ENCODE measurements around the gene DNMT3A. TPM values are rescaled to one million over a fixed set of nuclear protein-coding genes. Genes with fewer than 3 reads are reported as not detected.
"Not testable (repeated sequence)": the region's sequence is repeated elsewhere in the genome, so short reads cannot be mapped to it uniquely, and the experiment has no call there.

The DNMT3A gene
- total RNA-seq, 1 donor from 2014 or later = 58.1 TPM

DNA sequence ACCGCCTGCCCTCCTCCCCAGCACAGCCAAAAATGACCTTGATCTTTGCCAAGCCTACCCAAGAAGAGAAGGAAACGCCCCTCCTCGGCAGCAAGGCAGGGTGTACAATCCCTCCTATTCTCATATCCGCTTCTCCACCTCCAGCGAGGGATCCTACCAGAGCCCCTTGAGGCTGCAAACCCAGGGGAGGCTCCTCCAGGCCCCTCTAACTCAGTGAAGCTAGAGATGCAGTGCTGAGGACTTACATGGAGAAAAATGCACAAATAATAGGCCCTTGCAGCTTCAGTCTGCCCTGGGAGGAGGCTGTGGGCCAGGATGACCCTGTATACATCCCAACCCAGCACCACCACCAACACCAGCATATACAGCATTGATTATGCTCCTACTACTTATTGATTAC is 126.5 kb downstream of the DNMT3A start:
- Histone ChIP-seq H3K9me3 (ENCODE audit: insufficient read depth, low read depth, low read length) (no peaks in the 10 kb centered on the region), H3K9ac (ENCODE audit: low read length) (no peak overlapping the region), H3K4me1 (ENCODE audit: insufficient read depth, low read length) (no peaks in the 10 kb centered on the region), H3K27me3 (ENCODE audit: insufficient read depth, low read length) (no peaks in the 10 kb centered on the region), H3K4me2 (ENCODE audit: low read length) (peak overlapping the region; percentile 88), H2AFZ (ENCODE audit: low read depth, low read length) (peak overlapping the region; percentile 69), H3K27ac (ENCODE audit: low read depth, low read length) (no peak overlapping the region), H4K20me1 (ENCODE audit: insufficient read depth, low read length) (no peaks in the 10 kb centered on the region), H3K36me3 (ENCODE audit: insufficient read depth, low read length) (no peaks in the 10 kb centered on the region), H3K79me2 (ENCODE audit: insufficient read depth, low read length) (no peaks in the 10 kb centered on the region), H3K4me3 (ENCODE audit: insufficient read depth, low read depth, low read length) (no peak overlapping the region)
- Mint-ChIP-seq H3K4me1 (ENCODE audit: low read depth, unreplicated experiment) (no peaks in the 10 kb centered on the region), H3K4me3 (ENCODE audit: unreplicated experiment) (peak overlapping the region; percentile 77), H3K27ac (ENCODE audit: unreplicated experiment) (no peak overlapping the region), H3K9me3 (ENCODE audit: unreplicated experiment) (no peaks in the 10 kb centered on the region), H3K27me3 (ENCODE audit: low read depth, unreplicated experiment) (peaks cover 3% of the 10 kb centered on the region), H3K36me3 (ENCODE audit: low read depth, unreplicated experiment) (peaks cover 1% of the 10 kb centered on the region)
- TF ChIP-seq, protein P1, sequence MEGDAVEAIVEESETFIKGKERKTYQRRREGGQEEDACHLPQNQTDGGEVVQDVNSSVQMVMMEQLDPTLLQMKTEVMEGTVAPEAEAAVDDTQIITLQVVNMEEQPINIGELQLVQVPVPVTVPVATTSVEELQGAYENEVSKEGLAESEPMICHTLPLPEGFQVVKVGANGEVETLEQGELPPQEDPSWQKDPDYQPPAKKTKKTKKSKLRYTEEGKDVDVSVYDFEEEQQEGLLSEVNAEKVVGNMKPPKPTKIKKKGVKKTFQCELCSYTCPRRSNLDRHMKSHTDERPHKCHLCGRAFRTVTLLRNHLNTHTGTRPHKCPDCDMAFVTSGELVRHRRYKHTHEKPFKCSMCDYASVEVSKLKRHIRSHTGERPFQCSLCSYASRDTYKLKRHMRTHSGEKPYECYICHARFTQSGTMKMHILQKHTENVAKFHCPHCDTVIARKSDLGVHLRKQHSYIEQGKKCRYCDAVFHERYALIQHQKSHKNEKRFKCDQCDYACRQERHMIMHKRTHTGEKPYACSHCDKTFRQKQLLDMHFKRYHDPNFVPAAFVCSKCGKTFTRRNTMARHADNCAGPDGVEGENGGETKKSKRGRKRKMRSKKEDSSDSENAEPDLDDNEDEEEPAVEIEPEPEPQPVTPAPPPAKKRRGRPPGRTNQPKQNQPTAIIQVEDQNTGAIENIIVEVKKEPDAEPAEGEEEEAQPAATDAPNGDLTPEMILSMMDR (IDR thresholded peaks at IDR 0.05; ENCODE audit: insufficient read depth, low read depth, low read length) = no peak
- TF ChIP-seq EZH2 (IDR thresholded peaks at IDR 0.05; ENCODE audit: insufficient read depth, low read length) = no peak
- FAIRE-seq = no peak
- DNase-seq (ENCODE audit: low read depth) = no peak

DNA sequence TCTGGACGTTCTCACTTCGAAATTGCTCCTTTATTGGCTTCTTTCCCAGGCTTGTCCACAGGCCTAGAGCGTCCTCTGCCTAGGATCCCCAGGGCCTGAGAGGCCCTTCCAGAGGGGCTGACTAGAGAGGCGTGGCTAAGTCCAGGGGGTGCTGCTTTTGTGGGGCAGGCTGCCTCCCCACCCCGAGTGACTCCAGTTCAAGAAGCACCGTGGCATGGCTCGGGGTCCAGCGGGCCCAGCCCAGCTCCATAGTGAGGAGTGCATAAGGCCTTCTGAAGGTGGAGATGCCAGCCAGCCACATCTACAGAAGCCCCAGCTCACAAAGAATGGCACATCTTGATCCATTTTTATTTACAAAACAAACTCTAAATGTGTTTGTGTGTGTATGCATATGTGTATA is 128.5 kb downstream of the DNMT3A start:
- Histone ChIP-seq H3K36me3 (ENCODE audit: insufficient read depth, low read length) (no peaks in the 10 kb centered on the region), H4K20me1 (ENCODE audit: insufficient read depth, low read length) (no peaks in the 10 kb centered on the region), H3K27me3 (ENCODE audit: insufficient read depth, low read length) (no peaks in the 10 kb centered on the region), H3K27ac (ENCODE audit: low read depth, low read length) (no peak overlapping the region), H3K9ac (ENCODE audit: low read length) (no peak overlapping the region), H2AFZ (ENCODE audit: low read depth, low read length) (no peak overlapping the region), H3K79me2 (ENCODE audit: insufficient read depth, low read length) (no peaks in the 10 kb centered on the region), H3K4me3 (ENCODE audit: insufficient read depth, low read depth, low read length) (no peak overlapping the region), H3K9me3 (ENCODE audit: insufficient read depth, low read depth, low read length) (no peaks in the 10 kb centered on the region), H3K4me1 (ENCODE audit: insufficient read depth, low read length) (no peaks in the 10 kb centered on the region), H3K4me2 (ENCODE audit: low read length) (no peak overlapping the region)
- TF ChIP-seq EZH2 (IDR thresholded peaks at IDR 0.05; ENCODE audit: insufficient read depth, low read length) = no peak
- TF ChIP-seq, protein P1 (IDR thresholded peaks at IDR 0.05; ENCODE audit: insufficient read depth, low read depth, low read length) = no peak
- peaks cover 1% of the 10 kb centered on the region for H3K36me3 Mint-ChIP-seq (ENCODE audit: low read depth, unreplicated experiment)
- H3K9me3 Mint-ChIP-seq (ENCODE audit: unreplicated experiment) = no peaks in the 10 kb centered on the region
- H3K4me3 Mint-ChIP-seq (ENCODE audit: unreplicated experiment) = no peak overlapping the region
- no peak for DNase-seq (ENCODE audit: low read depth)
- H3K4me1 Mint-ChIP-seq (ENCODE audit: low read depth, unreplicated experiment) = no peaks in the 10 kb centered on the region
- H3K27ac Mint-ChIP-seq (ENCODE audit: unreplicated experiment) = no peak overlapping the region
- FAIRE-seq = no peak
- peaks cover 3% of the 10 kb centered on the region for H3K27me3 Mint-ChIP-seq (ENCODE audit: low read depth, unreplicated experiment)

DNA sequence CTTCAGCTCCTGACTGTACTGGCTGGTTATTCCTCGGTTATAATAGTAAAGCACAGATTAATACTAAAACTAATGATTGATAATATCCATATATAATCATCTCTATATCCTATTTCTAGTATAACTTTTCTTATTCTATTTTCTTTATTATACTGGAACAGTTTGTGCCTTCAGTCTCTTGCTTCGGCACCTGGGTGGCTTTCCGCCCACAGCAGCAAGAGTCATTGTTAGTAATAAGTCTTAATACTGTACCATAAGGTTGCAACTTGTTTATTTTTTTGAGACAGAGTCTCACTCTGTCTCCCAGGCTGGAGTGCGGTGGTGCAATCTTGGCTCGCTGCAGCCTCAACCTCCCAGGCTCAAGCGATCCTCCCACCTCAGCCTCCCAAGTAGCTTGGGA is 130.8 kb downstream of the DNMT3A start:
- not testable (repeated sequence) for H3K4me1 Mint-ChIP-seq (ENCODE audit: low read depth, unreplicated experiment); H3K4me2 ChIP-seq (ENCODE audit: low read length)

More for the DNA sequence above, 130.8 kb downstream of the DNMT3A start:
- not testable (repeated sequence) for H3K9me3 Mint-ChIP-seq (ENCODE audit: unreplicated experiment); DNase-seq (ENCODE audit: low read depth); H3K4me3 ChIP-seq (ENCODE audit: insufficient read depth, low read depth, low read length); H3K4me1 ChIP-seq (ENCODE audit: insufficient read depth, low read length); H3K9ac ChIP-seq (ENCODE audit: low read length); H2AFZ ChIP-seq (ENCODE audit: low read depth, low read length); H3K36me3 ChIP-seq (ENCODE audit: insufficient read depth, low read length); H4K20me1 ChIP-seq (ENCODE audit: insufficient read depth, low read length); H3K27me3 Mint-ChIP-seq (ENCODE audit: low read depth, unreplicated experiment); H3K27ac ChIP-seq (ENCODE audit: low read depth, low read length); FAIRE-seq; H3K27ac Mint-ChIP-seq (ENCODE audit: unreplicated experiment); H3K9me3 ChIP-seq (ENCODE audit: insufficient read depth, low read depth, low read length); H3K27me3 ChIP-seq (ENCODE audit: insufficient read depth, low read length); H3K4me3 Mint-ChIP-seq (ENCODE audit: unreplicated experiment); H3K79me2 ChIP-seq (ENCODE audit: insufficient read depth, low read length); H3K36me3 Mint-ChIP-seq (ENCODE audit: low read depth, unreplicated experiment)
